Measurements from ENCODE around the gene CHRNB1.
A peak's percentile ranks its signal among the peaks of the same experiment; 100 is the strongest.

CHRNB1 gene

DNA sequence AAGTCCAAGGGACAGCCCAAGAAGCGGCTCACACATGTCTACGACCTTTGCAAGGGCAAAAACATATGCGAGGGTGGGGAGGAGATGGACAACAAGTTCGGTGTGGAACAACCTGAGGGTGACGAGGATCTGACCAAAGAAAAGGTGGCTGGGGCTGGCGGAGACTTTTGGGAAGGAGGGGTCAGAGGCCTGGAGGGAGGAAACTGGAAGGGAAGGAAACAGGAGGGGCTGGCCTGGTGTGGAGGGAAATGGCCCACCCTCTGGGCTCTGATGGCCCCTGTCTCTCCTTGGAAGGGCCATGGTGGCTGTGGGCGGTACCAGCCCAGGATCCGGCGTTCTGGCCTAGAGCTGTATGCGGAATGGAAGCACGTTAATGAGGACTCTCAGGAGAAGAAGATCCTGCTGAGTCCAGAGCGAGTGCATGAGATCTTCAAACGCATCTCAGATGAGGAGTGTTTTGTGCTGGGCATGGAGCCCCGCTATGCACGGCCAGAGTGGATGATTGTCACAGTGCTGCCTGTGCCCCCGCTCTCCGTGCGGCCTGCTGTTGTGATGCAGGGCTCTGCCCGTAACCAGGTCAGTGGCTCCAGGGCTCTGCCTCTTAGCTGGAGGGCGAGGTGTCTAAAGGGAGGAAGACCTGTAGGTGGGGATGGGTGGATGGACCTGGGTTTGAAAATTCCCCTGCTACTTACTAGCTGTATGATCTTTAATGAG, 51.8 kb downstream of the CHRNB1 start:
- no peak overlapping the region for H3K27ac Mint-ChIP-seq
- no peaks in the 10 kb centered on the region for H3K27me3 Mint-ChIP-seq
- no peak for ATAC-seq
- H3K36me3 Mint-ChIP-seq = peaks cover 64% of the 10 kb centered on the region
- no peaks in the 10 kb centered on the region for H3K9me3 Mint-ChIP-seq
- no peak overlapping the region for H3K4me3 Mint-ChIP-seq
- peaks cover 27% of the 10 kb centered on the region for H3K4me1 Mint-ChIP-seq

- Mint-ChIP-seq H3K4me1 (peaks cover 22% of the 10 kb centered on the region), H3K4me3 (no peak overlapping the region), H3K27ac (no peak overlapping the region), H3K27me3 (no peaks in the 10 kb centered on the region), H3K9me3 (no peaks in the 10 kb centered on the region), H3K36me3 (peaks cover 69% of the 10 kb centered on the region)
- no peak for ATAC-seq
These were observed 52.4 kb downstream of the CHRNB1 start for GRCh38 chr17:7497228-7497627.

- peaks cover 73% of the 10 kb centered on the region for H3K36me3 Mint-ChIP-seq
- no peaks in the 10 kb centered on the region for H3K27me3 Mint-ChIP-seq
- H3K27ac Mint-ChIP-seq = no peak overlapping the region
- H3K4me1 Mint-ChIP-seq = peaks cover 22% of the 10 kb centered on the region
- no peak for ATAC-seq
- no peaks in the 10 kb centered on the region for H3K9me3 Mint-ChIP-seq
- no peak overlapping the region for H3K4me3 Mint-ChIP-seq
These were observed 52.8 kb downstream of the CHRNB1 start for GRCh38 chr17:7497636-7498035.

- Mint-ChIP-seq H3K27ac (no peak overlapping the region), H3K4me1 (peaks cover 6% of the 10 kb centered on the region), H3K4me3 (no peak overlapping the region), H3K9me3 (no peaks in the 10 kb centered on the region), H3K27me3 (no peaks in the 10 kb centered on the region), H3K36me3 (peaks cover 76% of the 10 kb centered on the region)
- ATAC-seq = no peak
These were observed 54.3 kb downstream of the CHRNB1 start for GRCh38 chr17:7499161-7499560.

GRCh38 chr17:7501729-7502128, 56.9 kb downstream of the CHRNB1 start:
- Mint-ChIP-seq H3K27ac (no peak overlapping the region), H3K36me3 (peaks cover 73% of the 10 kb centered on the region), H3K4me1 (no peaks in the 10 kb centered on the region), H3K4me3 (no peak overlapping the region), H3K9me3 (no peaks in the 10 kb centered on the region), H3K27me3 (no peaks in the 10 kb centered on the region)
- no peak for ATAC-seq

- no peaks in the 10 kb centered on the region for H3K9me3 Mint-ChIP-seq
- H3K4me3 Mint-ChIP-seq = no peak overlapping the region
- H3K27me3 Mint-ChIP-seq = no peaks in the 10 kb centered on the region
- peaks cover 70% of the 10 kb centered on the region for H3K36me3 Mint-ChIP-seq
- no peaks in the 10 kb centered on the region for H3K4me1 Mint-ChIP-seq
- no peak for ATAC-seq
- no peak overlapping the region for H3K27ac Mint-ChIP-seq
These were observed 57.4 kb downstream of the CHRNB1 start for GRCh38 chr17:7502171-7502847.

- peak overlapping the region; percentile 50 for H3K27ac Mint-ChIP-seq
- ATAC-seq = no peak
- no peaks in the 10 kb centered on the region for H3K27me3 Mint-ChIP-seq
These were observed 58.1 kb downstream of the CHRNB1 start for GRCh38 chr17:7502987-7503386.

GRCh38 chr17:7503521-7503920, 58.7 kb downstream of the CHRNB1 start:
- ATAC-seq = no peak
- Mint-ChIP-seq H3K27me3 (no peaks in the 10 kb centered on the region), H3K9me3 (no peaks in the 10 kb centered on the region), H3K27ac (peak overlapping the region; percentile 50), H3K4me3 (no peak overlapping the region), H3K36me3 (peaks cover 75% of the 10 kb centered on the region), H3K4me1 (no peaks in the 10 kb centered on the region)

More at GRCh38 chr17:7502987-7503386, 58.1 kb downstream of the CHRNB1 start:
- no peaks in the 10 kb centered on the region for H3K9me3 Mint-ChIP-seq
- peaks cover 69% of the 10 kb centered on the region for H3K36me3 Mint-ChIP-seq
- H3K4me1 Mint-ChIP-seq = no peaks in the 10 kb centered on the region
- H3K4me3 Mint-ChIP-seq = no peak overlapping the region

Data from stimulated activated memory B cell treated with anti-CD40 and anti-IgM and Interleukin-4, amounts not matched to agents 10 μg/mL and 1 μg/mL and 100 μg/mL, for 72 hours (primary cell).